Measurements from ENCODE around the gene RTTN. TPM values are rescaled to one million over a fixed set of nuclear protein-coding genes. Genes with fewer than 3 reads are reported as not detected.

RTTN gene
- total and polyA plus RNA-seq, 2 experiments from 2014 or later = 7.2 to 31.0 TPM

DNA sequence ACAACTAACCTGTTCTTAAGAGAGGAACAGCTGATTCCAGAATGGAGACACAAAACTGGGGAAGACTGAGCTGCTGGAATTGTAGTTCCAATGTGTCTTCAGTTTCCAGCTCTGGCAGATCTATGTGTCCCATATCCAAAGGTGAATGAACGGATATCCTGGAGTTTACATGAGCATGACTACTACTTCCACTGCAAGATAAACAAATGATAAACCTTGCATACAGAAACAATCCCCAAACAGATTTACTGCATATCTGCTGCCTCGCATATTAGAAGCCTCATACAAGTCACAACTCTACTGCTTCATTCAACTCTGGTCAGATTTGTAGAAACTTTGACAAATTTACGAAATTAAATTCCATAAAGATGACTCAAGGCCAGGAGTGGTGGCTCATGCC, 15.0 kb downstream of the RTTN start (continued):
- TF ChIP-seq, protein P1, sequence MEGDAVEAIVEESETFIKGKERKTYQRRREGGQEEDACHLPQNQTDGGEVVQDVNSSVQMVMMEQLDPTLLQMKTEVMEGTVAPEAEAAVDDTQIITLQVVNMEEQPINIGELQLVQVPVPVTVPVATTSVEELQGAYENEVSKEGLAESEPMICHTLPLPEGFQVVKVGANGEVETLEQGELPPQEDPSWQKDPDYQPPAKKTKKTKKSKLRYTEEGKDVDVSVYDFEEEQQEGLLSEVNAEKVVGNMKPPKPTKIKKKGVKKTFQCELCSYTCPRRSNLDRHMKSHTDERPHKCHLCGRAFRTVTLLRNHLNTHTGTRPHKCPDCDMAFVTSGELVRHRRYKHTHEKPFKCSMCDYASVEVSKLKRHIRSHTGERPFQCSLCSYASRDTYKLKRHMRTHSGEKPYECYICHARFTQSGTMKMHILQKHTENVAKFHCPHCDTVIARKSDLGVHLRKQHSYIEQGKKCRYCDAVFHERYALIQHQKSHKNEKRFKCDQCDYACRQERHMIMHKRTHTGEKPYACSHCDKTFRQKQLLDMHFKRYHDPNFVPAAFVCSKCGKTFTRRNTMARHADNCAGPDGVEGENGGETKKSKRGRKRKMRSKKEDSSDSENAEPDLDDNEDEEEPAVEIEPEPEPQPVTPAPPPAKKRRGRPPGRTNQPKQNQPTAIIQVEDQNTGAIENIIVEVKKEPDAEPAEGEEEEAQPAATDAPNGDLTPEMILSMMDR (conservative IDR thresholded peaks at IDR 0.05; ENCODE audit: low read depth in 2 of 2) = no peak
- TF ChIP-seq ZNF331 (CRISPR knock-in tag; IDR thresholded peaks at IDR 0.05; ENCODE audit: low read depth) = no peak
- TF ChIP-seq, protein P2, sequence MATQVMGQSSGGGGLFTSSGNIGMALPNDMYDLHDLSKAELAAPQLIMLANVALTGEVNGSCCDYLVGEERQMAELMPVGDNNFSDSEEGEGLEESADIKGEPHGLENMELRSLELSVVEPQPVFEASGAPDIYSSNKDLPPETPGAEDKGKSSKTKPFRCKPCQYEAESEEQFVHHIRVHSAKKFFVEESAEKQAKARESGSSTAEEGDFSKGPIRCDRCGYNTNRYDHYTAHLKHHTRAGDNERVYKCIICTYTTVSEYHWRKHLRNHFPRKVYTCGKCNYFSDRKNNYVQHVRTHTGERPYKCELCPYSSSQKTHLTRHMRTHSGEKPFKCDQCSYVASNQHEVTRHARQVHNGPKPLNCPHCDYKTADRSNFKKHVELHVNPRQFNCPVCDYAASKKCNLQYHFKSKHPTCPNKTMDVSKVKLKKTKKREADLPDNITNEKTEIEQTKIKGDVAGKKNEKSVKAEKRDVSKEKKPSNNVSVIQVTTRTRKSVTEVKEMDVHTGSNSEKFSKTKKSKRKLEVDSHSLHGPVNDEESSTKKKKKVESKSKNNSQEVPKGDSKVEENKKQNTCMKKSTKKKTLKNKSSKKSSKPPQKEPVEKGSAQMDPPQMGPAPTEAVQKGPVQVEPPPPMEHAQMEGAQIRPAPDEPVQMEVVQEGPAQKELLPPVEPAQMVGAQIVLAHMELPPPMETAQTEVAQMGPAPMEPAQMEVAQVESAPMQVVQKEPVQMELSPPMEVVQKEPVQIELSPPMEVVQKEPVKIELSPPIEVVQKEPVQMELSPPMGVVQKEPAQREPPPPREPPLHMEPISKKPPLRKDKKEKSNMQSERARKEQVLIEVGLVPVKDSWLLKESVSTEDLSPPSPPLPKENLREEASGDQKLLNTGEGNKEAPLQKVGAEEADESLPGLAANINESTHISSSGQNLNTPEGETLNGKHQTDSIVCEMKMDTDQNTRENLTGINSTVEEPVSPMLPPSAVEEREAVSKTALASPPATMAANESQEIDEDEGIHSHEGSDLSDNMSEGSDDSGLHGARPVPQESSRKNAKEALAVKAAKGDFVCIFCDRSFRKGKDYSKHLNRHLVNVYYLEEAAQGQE (IDR thresholded peaks at IDR 0.05; ENCODE audit: unreplicated experiment) = no peak
- TF ChIP-seq, protein P3, sequence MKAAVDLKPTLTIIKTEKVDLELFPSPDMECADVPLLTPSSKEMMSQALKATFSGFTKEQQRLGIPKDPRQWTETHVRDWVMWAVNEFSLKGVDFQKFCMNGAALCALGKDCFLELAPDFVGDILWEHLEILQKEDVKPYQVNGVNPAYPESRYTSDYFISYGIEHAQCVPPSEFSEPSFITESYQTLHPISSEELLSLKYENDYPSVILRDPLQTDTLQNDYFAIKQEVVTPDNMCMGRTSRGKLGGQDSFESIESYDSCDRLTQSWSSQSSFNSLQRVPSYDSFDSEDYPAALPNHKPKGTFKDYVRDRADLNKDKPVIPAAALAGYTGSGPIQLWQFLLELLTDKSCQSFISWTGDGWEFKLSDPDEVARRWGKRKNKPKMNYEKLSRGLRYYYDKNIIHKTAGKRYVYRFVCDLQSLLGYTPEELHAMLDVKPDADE (IDR thresholded peaks at IDR 0.05) = no peak
- TF ChIP-seq EZH2phosphoT487 (IDR thresholded peaks at IDR 0.05; ENCODE audit: unreplicated experiment) = no peak

DNA sequence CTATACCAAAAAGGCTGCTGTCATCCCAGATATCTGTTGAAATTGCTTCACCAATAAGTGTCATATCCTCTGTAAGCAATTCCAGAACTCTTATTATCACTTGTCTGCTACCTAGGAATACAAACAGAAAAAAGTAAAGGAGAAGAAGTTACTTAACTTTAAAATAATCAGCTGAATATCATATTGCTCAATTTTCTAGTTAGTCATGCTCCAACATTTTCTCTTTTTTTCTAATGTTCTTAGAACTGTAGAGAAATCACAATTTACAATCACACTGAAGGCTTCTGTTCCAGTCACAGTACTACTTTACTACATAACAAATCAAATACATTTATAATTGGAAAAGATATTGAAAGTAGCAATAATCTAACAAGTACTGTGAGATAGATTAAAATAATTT, 17.4 kb downstream of the RTTN start:
- TF ChIP-seq, protein P2 (IDR thresholded peaks at IDR 0.05; ENCODE audit: unreplicated experiment) = no peak
- TF ChIP-seq CREB1 (CRISPR knock-in tag; IDR thresholded peaks at IDR 0.05; ENCODE audit: low read depth) (no peak), ZNF114 (CRISPR knock-in tag; IDR thresholded peaks at IDR 0.05) (no peak)
- TF ChIP-seq, protein P3 (IDR thresholded peaks at IDR 0.05) = no peak
- Mint-ChIP-seq H3K4me1 (no peaks in the 10 kb centered on the region), H3K4me3 (no peak overlapping the region), H3K36me3 (ENCODE audit: low read depth) (peaks cover 27% of the 10 kb centered on the region; the same call in 2 of the 3 replicates), H3K27me3 (ENCODE audit: insufficient read depth, low read depth, poor library complexity) (no peaks in the 10 kb centered on the region), H3K27ac (no peak overlapping the region), H3K9me3 (no peaks in the 10 kb centered on the region; the same call in 2 of the 3 replicates)
- DNase-seq (ENCODE audit: low spot score) (no peak), ATAC-seq (no peak)
- no peaks in the 10 kb centered on the region for H4K20me1 ChIP-seq (replicated peaks; ENCODE audit: insufficient read depth)
- no peak overlapping the region for H3K27ac ChIP-seq (ENCODE audit: low read depth)
- H3K4me2 ChIP-seq = no peak overlapping the region
- H3K36me3 ChIP-seq (ENCODE audit: insufficient read depth) = peaks cover 3% of the 10 kb centered on the region; the same call in 1 of the 2 replicates
- no peaks in the 10 kb centered on the region for H3K9me2 ChIP-seq (ENCODE audit: insufficient read depth)
- H3K4me3 ChIP-seq = no peak overlapping the region
- H3K4me1 ChIP-seq (ENCODE audit: insufficient read depth) = no peaks in the 10 kb centered on the region
- no peaks in the 10 kb centered on the region for H3K79me2 ChIP-seq (replicated peaks; ENCODE audit: insufficient read depth)
- no peaks in the 10 kb centered on the region for H3F3A ChIP-seq (replicated peaks; ENCODE audit: low read depth)
- H2AFZ ChIP-seq = no peak overlapping the region
- no peaks in the 10 kb centered on the region for H3K27me3 ChIP-seq (ENCODE audit: insufficient read depth)

Data from GM23338 (cell line).